Skeletal muscle tissue (tissue), 4 donors: ENCODE results near the gene FAM83F. TPM values are rescaled to one million over a fixed set of nuclear protein-coding genes. Genes with fewer than 3 reads are reported as not detected.
"Not testable (repeated sequence)": the region's sequence is repeated elsewhere in the genome, so short reads cannot be mapped to it uniquely, and the experiment has no call there.

Experiments used
- H3K27ac ChIP-seq: one replicate; pipeline ENCODE4 v1.7.0; 2013; ENCODE audit warnings: mild to moderate bottlenecking, low read depth, low read length, inconsistent platforms
- H3K27me3 ChIP-seq, 3 donors: one replicate each; pipeline ENCODE4 v1.7.0; 2013; ENCODE audit warnings: low read length in 3 of 3; ENCODE audit not compliant: control insufficient read depth in 3 of 3, insufficient read depth in 3 of 3
- H3K36me3 ChIP-seq, 3 donors: one replicate each; pipeline ENCODE4 v1.7.0; 2013; ENCODE audit warnings: low read length in 3 of 3; ENCODE audit not compliant: control insufficient read depth in 3 of 3, insufficient read depth in 3 of 3
- H3K4me1 ChIP-seq, 3 donors: one replicate each; pipeline ENCODE4 v1.7.0; 2013; ENCODE audit warnings: low read length in 3 of 3, mild to moderate bottlenecking in 3 of 3; ENCODE audit not compliant: control insufficient read depth in 3 of 3, insufficient read depth in 3 of 3
- H3K4me3 ChIP-seq, 3 donors: one replicate each; pipeline ENCODE4 v1.7.0; 2013; ENCODE audit warnings: low read length in 3 of 3
- H3K9ac ChIP-seq, 3 donors: one replicate each; pipeline ENCODE4 v1.7.0; 2013; ENCODE audit warnings: low read length in 3 of 3, mild to moderate bottlenecking in 3 of 3, moderate library complexity in 2 of 3, low read depth in 1 of 3
- H3K9me3 ChIP-seq, 3 donors: one replicate each; pipeline ENCODE4 v1.7.0; 2013; ENCODE audit warnings: low read length in 3 of 3; ENCODE audit not compliant: control insufficient read depth in 3 of 3
- total RNA-seq: library from RNA; depleted of rRNA; stranded (reverse); fragments of >200 nt; gene quantifications from one replicate; pipeline ENCODE4 v1.2.3, GENCODE V29; 2014
- donor health status: Osteomylitis.

Gene FAM83F
- total RNA-seq, 1 donor from 2014 or later = under 0.01 TPM

DNA sequence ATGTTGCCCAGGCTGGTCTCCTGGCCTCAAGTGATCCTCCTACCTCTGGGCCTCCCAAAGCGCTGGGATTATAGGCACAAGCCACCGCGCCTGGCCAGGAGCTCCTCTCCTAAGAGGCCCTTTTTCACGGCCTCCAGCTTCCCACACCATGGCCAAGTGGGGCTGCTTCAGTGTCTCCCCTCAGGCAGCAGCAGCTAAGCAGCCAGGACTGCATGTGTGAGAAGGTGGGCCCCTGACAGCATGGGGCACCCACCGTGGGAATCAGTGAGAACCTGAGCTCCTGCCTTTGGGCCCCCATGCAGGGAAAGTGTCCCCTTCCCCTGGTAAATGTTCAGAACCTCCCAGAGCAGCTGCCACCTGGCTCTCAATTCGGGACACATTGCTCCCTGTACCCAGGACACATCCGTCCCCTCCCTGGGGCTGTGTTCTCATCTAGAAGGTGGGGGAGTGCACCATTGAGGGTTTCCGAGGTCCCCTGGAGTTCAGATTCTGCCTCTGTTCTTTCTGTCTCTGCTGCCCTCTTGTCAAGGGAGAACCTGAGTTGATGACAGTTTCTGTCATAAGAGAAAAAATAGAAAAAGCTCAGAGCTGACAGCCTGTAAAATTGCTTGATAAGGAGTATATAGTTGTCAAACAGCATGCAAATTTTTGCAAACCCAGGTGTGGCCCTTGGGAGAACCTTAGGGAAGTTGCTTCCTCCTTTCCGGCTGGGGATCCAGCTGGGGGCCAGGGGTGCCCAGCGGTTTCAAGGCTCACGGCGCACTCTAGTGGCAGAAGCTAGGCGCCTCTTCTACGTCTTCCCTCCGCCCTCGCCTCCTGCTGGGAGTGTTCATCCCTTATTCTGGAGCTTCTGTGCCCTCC lies 29.7 kb downstream of the FAM83F start:
- H3K9ac ChIP-seq = peak overlapping the region in 1 of 3 donors; percentile 33
- H3K27ac ChIP-seq = no peak overlapping the region
- peaks cover 0 to 20% (median 9%) of the 10 kb centered on the region in 3 donors for H3K27me3 ChIP-seq
- no peak overlapping the region for H3K4me3 ChIP-seq
- no peaks in the 10 kb centered on the region for H3K36me3 ChIP-seq
- H3K9me3 ChIP-seq = no peaks in the 10 kb centered on the region
- H3K4me1 ChIP-seq = peaks cover 0 to 3% (median 0%) of the 10 kb centered on the region in 3 donors

DNA sequence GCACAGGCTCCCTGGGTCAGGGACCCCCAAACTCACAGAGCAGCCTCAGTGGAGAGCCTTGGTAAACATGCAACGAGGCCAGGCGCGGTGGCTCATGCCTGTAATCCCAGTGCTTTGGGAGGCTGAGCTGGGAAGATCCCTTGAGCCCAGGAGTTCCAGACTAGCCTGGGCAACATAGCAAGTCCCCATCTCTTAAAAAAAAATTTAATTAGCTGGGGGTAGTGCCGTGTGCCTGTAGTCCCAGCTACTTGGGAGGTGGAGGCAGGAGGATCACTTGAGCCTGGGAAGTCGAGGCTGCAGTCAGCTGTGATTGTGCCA lies 30.3 kb downstream of the FAM83F start:
- H3K4me1 ChIP-seq, H3K27ac ChIP-seq, H3K36me3 ChIP-seq, H3K9ac ChIP-seq, H3K9me3 ChIP-seq, H3K4me3 ChIP-seq: not testable (repeated sequence)
- H3K27me3 ChIP-seq = peaks cover 0 to 14% (median 9%) of the 10 kb centered on the region in 3 donors

DNA sequence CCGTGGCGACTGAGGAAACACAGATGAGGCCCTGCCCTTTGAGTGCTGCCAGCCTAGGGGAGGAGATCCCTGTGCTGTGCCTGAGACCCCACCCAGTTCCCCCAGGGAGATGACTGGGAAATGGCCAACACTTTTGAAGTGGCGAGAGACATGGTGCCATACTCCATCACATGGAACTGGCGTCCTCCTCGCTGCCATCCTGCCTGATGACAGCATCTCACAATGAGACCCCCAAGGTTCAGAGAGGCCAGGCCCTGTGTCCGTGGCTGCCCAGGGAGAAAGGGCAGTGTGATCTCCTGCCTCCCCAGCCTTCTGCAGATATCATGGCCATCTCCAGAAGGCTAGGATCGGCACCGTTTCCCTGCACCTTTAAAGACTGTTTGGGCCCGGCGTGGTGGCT lies 31.1 kb downstream of the FAM83F start:
- Histone ChIP-seq H3K27ac (no peak overlapping the region), H3K9ac (no peak overlapping the region), H3K4me3 (no peak overlapping the region), H3K4me1 (peaks cover 0 to 3% (median 0%) of the 10 kb centered on the region in 3 donors), H3K36me3 (no peaks in the 10 kb centered on the region), H3K27me3 (peaks cover 0 to 13% (median 9%) of the 10 kb centered on the region in 3 donors), H3K9me3 (no peaks in the 10 kb centered on the region)

DNA sequence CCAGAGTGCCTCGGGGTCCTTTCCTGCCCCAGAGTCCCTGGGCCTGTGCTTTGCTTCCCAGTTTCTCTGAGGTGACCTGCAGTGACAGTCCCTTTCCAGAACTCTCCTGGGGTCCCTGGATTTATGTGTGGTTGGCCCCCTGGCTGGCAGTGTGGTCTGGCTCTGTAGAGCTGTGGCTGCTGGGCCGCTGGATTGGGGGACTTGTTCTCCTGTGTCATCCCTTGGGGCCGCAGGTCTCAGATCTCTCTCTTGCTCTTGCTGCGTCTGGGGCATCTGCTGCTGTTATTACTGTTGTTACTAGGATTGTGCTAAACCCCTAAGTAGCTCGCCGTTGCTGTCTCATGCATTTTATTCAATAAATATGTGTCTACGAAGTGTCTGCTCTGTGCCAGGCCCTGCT lies 31.9 kb downstream of the FAM83F start:
- Histone ChIP-seq H3K4me3 (no peak overlapping the region), H3K27me3 (peaks cover 0 to 13% (median 9%) of the 10 kb centered on the region in 3 donors), H3K9ac (no peak overlapping the region), H3K9me3 (no peaks in the 10 kb centered on the region), H3K27ac (no peak overlapping the region), H3K4me1 (peaks cover 0 to 3% (median 0%) of the 10 kb centered on the region in 3 donors), H3K36me3 (no peaks in the 10 kb centered on the region)

DNA sequence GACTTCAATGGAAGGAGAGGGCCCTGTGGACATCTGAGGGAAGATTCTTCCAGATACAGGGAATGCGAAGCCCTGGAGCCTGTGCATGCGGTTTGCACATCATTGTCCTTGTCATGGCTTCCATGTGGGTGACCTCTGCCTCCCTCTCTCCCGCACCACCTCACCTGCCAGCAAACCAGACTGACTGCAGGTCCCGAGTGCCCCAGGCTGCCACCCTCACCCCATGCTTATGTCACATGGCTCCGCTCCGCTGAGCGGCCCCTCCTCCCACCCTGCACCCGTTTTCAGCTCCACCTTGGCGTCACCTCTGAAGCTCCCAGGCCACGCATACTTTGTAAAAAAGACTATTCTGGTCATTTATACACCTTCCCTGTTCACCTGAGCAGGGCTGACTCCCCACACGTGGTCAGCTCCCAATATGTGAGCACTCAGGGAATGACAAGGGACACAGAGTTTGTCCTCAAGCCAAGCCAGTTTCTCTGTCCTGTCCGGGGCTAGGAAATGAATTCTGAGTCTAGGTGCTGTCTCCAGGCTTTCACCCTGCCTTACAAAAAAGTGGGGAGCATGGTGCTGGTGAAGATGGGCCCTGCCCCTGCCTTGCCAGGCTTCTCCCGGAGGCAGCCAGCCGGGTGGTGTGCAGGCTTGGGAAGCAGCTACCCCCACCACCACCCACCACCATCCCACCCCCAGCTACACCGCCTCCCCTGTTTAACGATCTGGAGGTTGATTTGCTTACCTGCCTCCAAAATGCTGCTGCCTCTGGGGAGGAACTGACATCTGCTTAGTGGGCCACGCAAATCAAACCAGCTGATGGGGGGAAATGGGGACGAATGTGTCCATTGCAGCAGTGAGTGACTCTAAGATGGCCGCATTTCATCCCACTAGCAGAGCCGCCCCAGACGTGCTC lies 32.7 kb downstream of the FAM83F start:
- H3K36me3 ChIP-seq = no peaks in the 10 kb centered on the region
- no peak overlapping the region for H3K4me3 ChIP-seq
- no peak overlapping the region for H3K27ac ChIP-seq
- H3K9ac ChIP-seq = no peak overlapping the region
- H3K9me3 ChIP-seq = no peaks in the 10 kb centered on the region
- H3K4me1 ChIP-seq = peaks cover 0 to 3% (median 0%) of the 10 kb centered on the region in 3 donors
- H3K27me3 ChIP-seq = peaks cover 0 to 13% (median 9%) of the 10 kb centered on the region in 3 donors

DNA sequence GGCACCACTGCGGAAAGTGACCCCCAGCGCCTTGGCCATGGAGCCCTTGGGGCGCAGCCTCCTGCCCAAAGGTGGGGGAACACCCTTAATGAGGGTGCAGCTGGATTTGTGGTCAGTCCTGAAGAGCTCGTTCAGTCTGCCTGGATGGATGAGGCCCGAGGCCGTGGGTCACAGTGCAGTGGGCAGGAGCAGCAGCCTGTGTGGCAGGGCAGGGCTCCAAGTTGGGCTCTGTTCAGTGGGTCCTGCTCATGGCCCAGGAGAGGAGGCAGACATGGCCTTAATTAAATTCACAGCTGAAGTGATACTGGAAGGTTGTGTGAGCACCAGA lies 33.3 kb downstream of the FAM83F start:
- H3K27ac ChIP-seq = no peak overlapping the region
- H3K27me3 ChIP-seq = peaks cover 0 to 13% (median 3%) of the 10 kb centered on the region in 3 donors
- H3K36me3 ChIP-seq = no peaks in the 10 kb centered on the region
- no peak overlapping the region for H3K4me3 ChIP-seq
- no peaks in the 10 kb centered on the region for H3K9me3 ChIP-seq
- peaks cover 0 to 3% (median 0%) of the 10 kb centered on the region in 3 donors for H3K4me1 ChIP-seq
- H3K9ac ChIP-seq = no peak overlapping the region

DNA sequence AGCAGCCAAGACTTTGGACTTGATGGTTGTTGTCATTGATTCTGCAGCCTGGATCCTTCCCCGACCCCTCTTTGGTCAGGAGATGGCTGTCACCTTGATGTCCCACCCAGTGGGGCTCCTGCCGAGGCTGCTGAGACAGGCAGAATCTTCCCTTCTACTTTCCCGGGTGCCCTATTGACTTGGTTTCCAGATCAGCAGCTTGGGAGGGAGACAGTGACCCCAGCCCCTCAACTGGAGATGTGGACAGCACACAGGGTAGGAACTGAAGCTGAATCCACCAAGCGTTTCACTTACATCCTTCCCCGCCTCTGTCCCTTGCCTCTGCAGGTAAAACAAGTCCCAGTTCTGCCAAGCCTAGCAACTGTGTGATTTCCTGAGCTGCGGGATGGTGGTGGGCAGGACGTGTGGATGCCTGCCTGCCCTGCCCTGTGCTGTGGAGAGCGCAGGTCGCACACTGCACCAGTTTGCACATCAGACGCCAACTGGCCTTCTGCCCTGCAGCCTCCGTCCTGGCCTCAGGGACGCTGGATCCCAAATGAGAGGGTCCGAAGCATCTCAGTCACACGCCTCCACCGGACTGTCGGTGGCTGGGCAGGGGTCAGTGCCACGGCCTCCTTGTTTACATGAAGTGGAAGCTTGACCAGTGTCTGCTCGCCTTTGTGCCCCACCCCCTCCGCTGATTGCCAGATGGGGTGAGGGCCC lies 34.6 kb downstream of the FAM83F start:
- no peak overlapping the region for H3K27ac ChIP-seq
- H3K4me1 ChIP-seq = peaks cover 0 to 3% (median 0%) of the 10 kb centered on the region in 3 donors
- no peaks in the 10 kb centered on the region for H3K36me3 ChIP-seq
- no peaks in the 10 kb centered on the region for H3K9me3 ChIP-seq
- H3K4me3 ChIP-seq = no peak overlapping the region
- peaks cover 4 to 12% (median 6%) of the 10 kb centered on the region in 3 donors for H3K27me3 ChIP-seq
- H3K9ac ChIP-seq = no peak overlapping the region

DNA sequence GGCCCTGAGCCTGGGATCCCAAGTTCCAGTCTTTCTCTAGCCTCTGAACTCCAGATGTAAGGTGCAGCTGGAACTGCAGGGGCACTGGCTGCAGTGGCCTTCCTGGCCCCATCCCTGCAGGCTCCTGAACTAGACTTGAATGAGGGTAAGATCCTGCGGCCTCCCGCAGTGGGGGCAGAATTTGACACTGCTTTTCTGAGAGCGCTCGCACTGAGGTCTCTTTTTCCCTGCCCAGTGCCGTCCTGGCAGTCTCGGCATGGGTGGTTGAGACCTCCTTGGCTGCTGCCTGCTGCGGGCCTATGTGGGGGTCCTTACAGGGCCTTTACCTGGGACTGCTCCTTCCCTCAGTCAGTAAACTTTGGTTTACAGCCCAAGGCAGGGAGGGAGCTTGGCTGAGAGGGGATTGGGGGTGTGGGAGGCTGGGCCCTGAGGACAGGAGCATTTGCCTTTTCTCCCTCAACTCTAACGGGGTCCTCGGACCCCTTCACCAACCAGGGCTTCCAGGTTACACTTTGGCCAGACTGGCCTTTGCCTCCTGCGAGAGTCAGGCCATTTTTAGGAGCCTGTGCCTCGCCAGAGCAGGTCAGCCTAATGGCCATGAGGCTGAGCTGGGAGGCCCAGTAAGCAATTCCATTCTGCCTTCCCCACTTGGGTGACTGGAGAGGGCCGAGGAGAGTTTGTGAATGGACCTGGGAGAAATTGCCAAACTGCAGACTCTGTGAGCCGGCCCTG lies 35.4 kb downstream of the FAM83F start:
- Histone ChIP-seq H3K9me3 (no peaks in the 10 kb centered on the region), H3K9ac (no peak overlapping the region), H3K4me3 (no peak overlapping the region), H3K27me3 (peaks cover 5 to 18% (median 6%) of the 10 kb centered on the region in 3 donors), H3K36me3 (no peaks in the 10 kb centered on the region), H3K27ac (no peak overlapping the region), H3K4me1 (no peaks in the 10 kb centered on the region)

DNA sequence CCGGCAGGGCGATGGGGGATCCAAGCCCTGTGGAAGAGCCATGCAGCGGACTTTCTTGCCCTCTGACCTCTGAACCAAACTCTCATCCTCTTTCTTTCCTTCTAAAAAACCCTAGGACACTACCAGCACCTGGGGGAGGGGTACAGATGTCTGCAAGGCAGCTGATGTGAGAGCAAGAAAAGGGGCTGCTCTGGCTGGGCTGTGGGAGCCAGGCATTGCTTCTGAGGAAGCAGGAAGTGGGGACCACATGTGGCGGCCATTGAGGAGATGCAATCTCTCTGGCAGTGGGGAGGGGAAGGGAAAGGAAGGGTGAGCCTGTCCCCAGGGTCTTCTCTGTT lies 36.0 kb downstream of the FAM83F start:
- no peaks in the 10 kb centered on the region for H3K4me1 ChIP-seq
- H3K27ac ChIP-seq = no peak overlapping the region
- H3K36me3 ChIP-seq = no peaks in the 10 kb centered on the region
- no peaks in the 10 kb centered on the region for H3K9me3 ChIP-seq
- no peak overlapping the region for H3K9ac ChIP-seq
- peaks cover 5 to 19% (median 6%) of the 10 kb centered on the region in 3 donors for H3K27me3 ChIP-seq
- H3K4me3 ChIP-seq = no peak overlapping the region
